Activated naive CD4-positive, alpha-beta T cell treated with anti-CD3 and anti-CD28 coated beads, Interleukin-2, amount 50 U/mL, for 24 hours (primary cell): ENCODE data around the gene PRKAR1B.

ENCODE experiments used
- H3K27ac Mint-ChIP-seq: one replicate; pipeline ENCODE4 v1.8.0; 2021; ENCODE audit warnings: mild to moderate bottlenecking, mixed read lengths
- H3K27me3 Mint-ChIP-seq: one replicate; pipeline ENCODE4 v1.8.0; 2021; ENCODE audit warnings: mixed read lengths
- H3K36me3 Mint-ChIP-seq: one replicate; pipeline ENCODE4 v1.8.0; 2021; ENCODE audit warnings: mixed read lengths
- H3K4me1 Mint-ChIP-seq: one replicate; pipeline ENCODE4 v1.8.0; 2021; ENCODE audit warnings: mixed read lengths
- H3K4me3 Mint-ChIP-seq: one replicate; pipeline ENCODE4 v1.8.0; 2021; ENCODE audit warnings: mild to moderate bottlenecking, mixed read lengths
- H3K9me3 Mint-ChIP-seq: one replicate; pipeline ENCODE4 v1.8.0; 2021; ENCODE audit warnings: mixed read lengths

The PRKAR1B gene

DNA sequence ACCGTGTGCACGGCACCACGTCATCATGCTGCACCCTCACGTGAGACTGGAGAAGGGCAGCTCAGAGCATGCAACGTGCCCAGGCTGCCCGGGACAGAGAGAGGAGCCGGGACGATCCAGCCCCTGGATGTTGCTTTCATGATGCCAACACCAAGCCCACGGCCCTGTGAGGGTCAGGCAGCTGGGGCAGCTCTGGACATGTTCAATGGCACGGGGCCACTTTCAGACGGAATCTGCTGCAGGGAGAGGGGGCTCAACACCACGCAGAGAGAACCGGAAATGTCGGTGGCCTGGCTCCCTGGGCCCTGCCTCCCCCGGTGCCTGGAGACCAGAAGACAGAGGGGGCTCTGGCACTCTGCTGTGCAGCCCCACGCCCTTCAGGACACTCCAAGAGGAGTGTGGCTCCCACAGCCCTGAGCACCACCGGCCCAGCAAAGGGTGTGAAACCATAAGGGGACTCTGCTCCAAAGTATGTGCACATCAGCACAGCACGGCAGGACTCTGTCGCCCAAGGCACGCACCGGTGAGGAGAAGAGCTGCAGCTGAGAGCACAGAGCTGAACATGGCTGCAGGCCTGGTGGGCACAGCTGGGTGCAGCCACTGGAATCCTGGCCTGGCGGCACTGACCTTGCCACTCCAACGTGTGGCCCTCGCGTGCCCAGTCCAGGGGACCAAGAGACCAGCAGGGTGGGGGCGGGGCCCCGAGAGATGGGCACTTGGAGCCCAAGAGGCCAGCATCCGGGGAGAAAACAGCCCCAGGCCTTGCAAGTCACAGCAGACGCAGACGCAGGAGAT is 137.1 kb downstream of the PRKAR1B start:
- Mint-ChIP-seq H3K36me3 (peaks cover 20% of the 10 kb centered on the region), H3K4me1 (peaks cover 24% of the 10 kb centered on the region), H3K9me3 (peaks cover 5% of the 10 kb centered on the region), H3K4me3 (no peak overlapping the region), H3K27ac (no peak overlapping the region), H3K27me3 (no peaks in the 10 kb centered on the region)

DNA sequence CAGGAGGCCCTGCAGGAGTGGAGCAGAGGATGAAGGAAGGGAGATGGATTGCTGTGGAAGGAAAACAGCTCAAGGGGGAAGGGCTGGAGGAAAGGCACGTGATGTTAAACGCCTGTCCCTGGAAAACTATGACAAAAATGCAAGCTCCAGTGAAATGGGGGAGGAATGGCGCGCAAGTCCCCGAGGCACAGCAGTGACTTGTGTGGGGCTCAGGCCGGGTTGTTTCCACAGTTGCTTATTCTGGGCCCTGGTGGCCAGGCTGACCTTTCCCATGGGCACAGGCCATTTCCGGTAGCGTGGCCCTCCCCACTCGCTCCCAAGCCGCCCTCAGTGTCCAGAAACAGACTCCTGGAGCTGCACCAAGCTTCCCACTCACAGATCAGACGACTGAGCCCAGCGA is 139.3 kb downstream of the PRKAR1B start:
- Mint-ChIP-seq H3K27ac (peak overlapping the region; percentile 88), H3K9me3 (peaks cover 5% of the 10 kb centered on the region), H3K4me1 (peaks cover 38% of the 10 kb centered on the region), H3K4me3 (no peak overlapping the region), H3K27me3 (no peaks in the 10 kb centered on the region), H3K36me3 (peaks cover 27% of the 10 kb centered on the region)

DNA sequence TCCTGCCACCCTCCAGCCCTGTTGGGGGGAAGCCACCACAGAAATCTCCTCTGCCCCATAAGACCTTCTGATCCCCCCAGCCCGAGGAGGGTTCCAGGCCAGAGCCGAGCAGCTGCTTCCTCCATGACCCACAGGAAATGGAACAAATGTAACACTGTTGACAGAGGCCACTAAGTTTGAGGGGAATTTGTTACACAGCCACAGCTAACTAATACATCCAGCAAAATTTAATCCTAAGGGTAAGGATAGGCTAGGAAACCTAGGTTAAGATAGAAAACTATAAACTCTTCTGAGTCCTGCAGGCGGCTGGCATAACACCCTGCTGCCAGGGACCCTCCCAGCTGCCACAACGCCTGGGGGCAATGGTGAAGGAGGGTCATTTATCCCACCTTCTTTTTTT is 140.6 kb downstream of the PRKAR1B start:
- Mint-ChIP-seq H3K4me1 (peaks cover 35% of the 10 kb centered on the region), H3K27me3 (no peaks in the 10 kb centered on the region), H3K27ac (peak overlapping the region; percentile 98), H3K4me3 (peak overlapping the region; percentile 95), H3K36me3 (peaks cover 27% of the 10 kb centered on the region), H3K9me3 (peaks cover 5% of the 10 kb centered on the region)

DNA sequence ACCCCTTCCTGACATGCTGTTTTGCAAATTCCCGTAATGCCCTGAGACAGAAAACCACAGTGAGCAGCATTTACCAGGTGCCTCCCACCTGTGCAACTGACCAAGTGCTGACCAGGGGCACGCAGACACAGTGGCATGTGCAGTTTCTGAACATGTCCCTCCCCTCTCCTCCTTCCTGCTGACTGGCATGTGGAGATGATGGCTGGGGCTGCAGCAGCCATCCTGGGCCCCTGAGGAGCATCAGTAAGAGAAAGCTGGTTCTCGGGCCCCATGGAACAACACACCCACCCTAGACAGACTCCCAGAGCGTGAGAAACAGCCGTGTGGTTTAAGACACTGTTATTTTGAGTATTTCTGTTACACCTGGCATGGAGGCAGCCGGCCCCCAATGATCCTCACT is 141.2 kb downstream of the PRKAR1B start:
- Mint-ChIP-seq H3K9me3 (peaks cover 5% of the 10 kb centered on the region), H3K36me3 (peaks cover 27% of the 10 kb centered on the region), H3K4me1 (peaks cover 35% of the 10 kb centered on the region), H3K4me3 (peak overlapping the region; percentile 95), H3K27ac (peak overlapping the region; percentile 98), H3K27me3 (no peaks in the 10 kb centered on the region)

DNA sequence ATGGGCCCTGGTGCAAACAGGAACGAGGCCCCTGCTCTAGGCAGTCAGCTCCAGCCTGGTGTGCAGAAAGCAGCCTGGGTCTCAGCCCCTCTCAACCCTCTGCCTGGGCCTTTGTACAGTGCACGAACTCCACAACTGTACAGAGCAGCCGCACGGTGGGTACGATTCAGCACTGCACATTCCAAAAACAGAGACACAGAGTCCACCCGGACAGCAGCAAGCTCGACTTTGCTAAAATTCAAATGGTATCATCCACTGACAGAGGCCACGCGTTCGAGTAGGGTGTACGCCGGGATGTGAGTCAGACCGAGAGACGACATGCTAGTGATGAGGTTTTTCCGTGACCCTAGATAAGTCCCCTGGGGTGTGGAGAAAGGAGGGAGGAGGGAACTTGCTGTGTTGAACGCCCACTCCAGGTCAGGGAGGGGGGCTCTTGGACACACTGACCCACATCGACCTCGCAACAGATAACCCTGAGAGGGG is 141.8 kb downstream of the PRKAR1B start:
- Mint-ChIP-seq H3K9me3 (peaks cover 5% of the 10 kb centered on the region), H3K4me1 (peaks cover 35% of the 10 kb centered on the region), H3K27me3 (no peaks in the 10 kb centered on the region), H3K27ac (peak overlapping the region; percentile 98), H3K4me3 (peak overlapping the region; percentile 95), H3K36me3 (peaks cover 27% of the 10 kb centered on the region)

DNA sequence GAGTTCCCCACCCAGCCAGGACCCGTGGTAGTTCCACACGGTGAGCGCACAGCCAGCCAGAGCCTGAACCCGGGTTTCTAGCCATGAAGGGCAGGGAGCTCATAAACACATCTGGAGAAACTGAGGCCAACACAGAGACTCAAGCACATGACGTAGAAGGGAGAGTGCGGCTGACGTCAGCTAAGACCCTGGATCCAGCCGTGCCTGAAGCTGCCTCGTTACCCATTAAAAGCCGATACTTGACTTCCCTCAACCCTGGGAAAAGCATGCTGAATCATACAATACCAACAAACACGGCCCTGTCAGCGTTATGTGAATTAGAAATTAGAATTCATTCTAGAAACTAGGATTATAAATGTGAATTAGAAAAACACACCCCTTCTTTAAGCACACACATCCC is 142.3 kb downstream of the PRKAR1B start:
- H3K4me3 Mint-ChIP-seq: peak overlapping the region; percentile 95
- peaks cover 27% of the 10 kb centered on the region for H3K36me3 Mint-ChIP-seq
- H3K4me1 Mint-ChIP-seq: peaks cover 35% of the 10 kb centered on the region
- no peaks in the 10 kb centered on the region for H3K27me3 Mint-ChIP-seq
- peak overlapping the region; percentile 98 for H3K27ac Mint-ChIP-seq
- H3K9me3 Mint-ChIP-seq: peaks cover 5% of the 10 kb centered on the region

DNA sequence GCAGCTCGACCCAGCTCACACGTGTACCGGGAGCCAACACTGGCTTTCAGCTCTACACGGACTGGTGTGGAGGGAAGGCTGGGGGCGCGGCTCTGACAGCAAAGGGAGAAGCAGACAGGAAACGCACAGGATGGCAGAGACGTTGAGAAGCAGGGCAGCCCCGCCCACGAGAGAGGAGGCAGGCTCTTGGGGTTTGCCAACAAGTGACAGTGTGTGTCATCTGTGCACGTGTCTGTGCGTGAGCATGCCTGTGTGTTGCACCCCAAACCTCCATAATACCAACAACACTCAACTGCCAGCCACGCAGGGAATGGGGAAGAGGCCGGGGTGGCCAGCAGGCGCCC is 143.0 kb downstream of the PRKAR1B start:
- Mint-ChIP-seq H3K9me3 (peaks cover 5% of the 10 kb centered on the region), H3K27me3 (no peaks in the 10 kb centered on the region), H3K36me3 (peaks cover 26% of the 10 kb centered on the region), H3K27ac (peak overlapping the region; percentile 98), H3K4me3 (peak overlapping the region; percentile 95), H3K4me1 (peaks cover 35% of the 10 kb centered on the region)

DNA sequence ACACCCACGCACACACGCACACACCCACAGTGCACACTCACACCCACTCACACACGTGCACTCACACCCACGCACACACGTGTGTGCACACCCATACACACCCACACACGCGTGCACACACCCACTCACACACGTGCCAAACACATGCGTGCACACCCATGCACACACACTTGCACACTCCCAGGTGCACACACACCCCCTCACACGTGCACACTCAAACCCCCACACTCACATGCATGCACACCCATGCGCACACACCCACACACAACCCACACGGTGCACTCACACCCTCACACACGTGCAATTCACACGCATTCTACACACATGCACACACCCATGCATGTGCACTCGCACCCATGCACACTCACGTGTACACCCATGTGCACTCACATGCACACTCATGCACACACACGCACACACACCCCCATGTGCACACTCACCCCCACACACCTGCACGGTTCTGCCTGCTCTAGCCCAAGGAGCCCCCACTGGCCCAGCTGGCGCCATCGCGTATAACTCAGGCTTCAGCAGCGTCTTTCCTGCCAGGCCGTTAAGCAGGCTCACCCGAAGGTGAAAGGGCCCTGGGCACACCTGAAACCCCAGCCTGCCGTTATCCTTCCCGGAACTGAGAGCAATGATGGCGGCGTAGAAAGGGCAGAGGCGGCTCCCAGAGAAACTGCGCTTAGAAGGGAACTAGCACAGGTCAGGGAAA is 143.5 kb downstream of the PRKAR1B start:
- Mint-ChIP-seq H3K4me3 (peak overlapping the region; percentile 95), H3K27me3 (no peaks in the 10 kb centered on the region), H3K4me1 (peaks cover 35% of the 10 kb centered on the region), H3K9me3 (peaks cover 5% of the 10 kb centered on the region), H3K36me3 (peaks cover 23% of the 10 kb centered on the region), H3K27ac (peak overlapping the region; percentile 98)

DNA sequence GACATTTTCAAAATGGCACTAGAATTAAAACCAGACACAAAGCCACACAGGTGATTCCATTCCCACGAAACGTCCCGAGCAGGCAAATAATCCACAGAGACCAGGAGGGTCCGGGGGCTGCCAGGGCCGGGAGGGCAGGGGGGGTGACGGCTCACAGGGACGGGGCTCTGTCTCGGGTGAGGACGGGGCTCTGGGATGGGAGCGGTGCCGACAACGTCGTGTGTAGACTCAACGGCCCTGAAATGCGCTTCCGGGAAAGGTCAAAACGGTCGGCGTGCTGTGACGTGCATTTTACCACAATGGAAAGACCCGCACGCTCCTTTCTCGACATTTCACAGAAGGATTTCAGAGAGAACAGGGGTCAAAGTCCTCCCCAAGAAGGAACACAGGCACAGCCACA is 144.2 kb downstream of the PRKAR1B start:
- Mint-ChIP-seq H3K27me3 (no peaks in the 10 kb centered on the region), H3K4me3 (peak overlapping the region; percentile 95), H3K27ac (peak overlapping the region; percentile 98), H3K4me1 (peaks cover 35% of the 10 kb centered on the region), H3K9me3 (no peaks in the 10 kb centered on the region), H3K36me3 (peaks cover 19% of the 10 kb centered on the region)

DNA sequence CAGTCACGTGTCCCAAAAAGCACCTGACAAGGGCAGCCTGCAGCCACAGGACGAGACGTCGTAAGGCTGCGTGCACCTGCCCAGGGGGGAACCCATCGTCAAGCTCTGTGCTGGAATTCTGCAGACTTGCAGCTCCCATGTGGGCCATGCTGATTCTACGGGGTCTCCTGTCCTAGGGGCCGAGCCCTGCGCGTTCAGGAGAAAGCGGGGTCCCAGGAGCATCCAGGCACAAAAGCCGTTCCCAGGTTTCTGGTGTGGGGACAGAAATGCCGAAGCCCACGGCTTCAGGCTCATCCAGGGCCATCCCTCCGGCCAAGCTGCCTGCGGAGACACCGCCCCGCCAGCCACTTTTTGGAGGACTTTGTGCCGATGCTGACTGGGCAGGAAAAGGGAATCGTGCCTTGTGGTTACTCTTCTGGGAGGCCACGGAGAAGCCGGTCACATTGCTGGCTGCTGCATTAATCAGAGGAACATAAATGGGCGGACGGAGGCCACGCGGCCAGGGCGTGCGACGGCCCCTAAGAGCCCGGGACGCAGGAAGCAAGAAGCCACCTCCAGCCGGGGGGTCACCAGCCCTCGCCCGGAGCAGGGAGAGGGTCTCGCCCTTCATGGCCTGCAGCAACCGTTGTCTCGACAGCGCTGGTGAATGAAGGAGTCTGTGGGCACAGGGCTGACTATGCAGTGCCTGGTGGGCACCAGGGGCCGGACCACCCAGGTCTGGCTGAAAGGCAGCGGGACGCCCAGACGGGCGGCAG is 144.8 kb downstream of the PRKAR1B start:
- H3K27me3 Mint-ChIP-seq: no peaks in the 10 kb centered on the region
- peak overlapping the region; percentile 55 for H3K4me3 Mint-ChIP-seq
- no peak overlapping the region for H3K27ac Mint-ChIP-seq
- H3K4me1 Mint-ChIP-seq: peaks cover 35% of the 10 kb centered on the region
- no peaks in the 10 kb centered on the region for H3K9me3 Mint-ChIP-seq
- peaks cover 19% of the 10 kb centered on the region for H3K36me3 Mint-ChIP-seq

DNA sequence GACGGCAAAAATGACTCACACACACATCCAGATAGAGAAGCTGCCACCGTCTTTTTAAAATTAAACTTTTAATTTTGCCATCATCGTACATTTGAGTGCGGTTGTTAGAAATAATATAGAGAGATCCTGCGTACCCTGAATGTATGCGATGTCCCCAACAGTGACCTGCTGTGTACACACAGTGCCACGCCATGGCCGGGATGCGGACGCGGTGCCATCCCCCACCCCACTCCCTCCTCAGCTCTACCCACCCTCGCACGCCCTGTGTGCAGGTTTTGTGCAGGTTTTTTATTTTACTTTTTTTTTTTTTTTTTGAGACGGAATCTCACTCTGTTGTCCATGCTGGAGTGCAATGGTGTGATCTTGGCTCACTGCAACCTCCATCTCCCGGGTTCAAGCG is 148.7 kb downstream of the PRKAR1B start:
- Mint-ChIP-seq H3K27ac (no peak overlapping the region), H3K36me3 (peaks cover 13% of the 10 kb centered on the region), H3K27me3 (no peaks in the 10 kb centered on the region), H3K4me1 (peaks cover 11% of the 10 kb centered on the region), H3K9me3 (no peaks in the 10 kb centered on the region), H3K4me3 (no peak overlapping the region)

DNA sequence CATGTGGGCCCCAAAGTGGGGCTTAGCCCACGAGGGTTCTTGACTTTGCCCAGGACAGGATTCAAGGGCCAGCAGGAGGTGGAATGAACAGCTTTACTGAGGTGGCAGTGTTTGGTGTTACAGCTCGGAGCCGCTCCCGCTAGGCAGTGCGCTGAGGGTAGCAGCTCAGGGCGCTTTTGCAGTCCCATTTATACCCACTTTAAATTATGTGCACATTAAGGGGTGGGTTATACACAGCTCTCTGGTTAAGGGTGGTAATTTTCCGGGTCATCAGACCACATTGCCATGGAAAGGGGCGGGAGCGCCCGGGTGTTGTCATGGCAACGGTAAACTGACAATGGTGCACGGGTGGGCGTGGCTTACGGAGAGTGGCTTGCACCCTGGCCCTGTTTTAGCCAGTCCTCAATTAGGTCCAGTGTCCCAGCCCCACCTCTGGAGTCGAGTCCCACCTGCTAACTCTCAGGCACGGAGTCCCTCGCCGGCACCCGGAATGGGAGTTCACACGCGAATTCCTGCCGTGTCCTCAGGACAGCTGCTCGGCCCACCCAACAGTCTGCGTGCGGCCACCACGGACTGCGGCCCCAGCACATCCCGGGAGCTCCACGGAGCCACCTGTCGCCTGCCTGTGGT is 149.2 kb downstream of the PRKAR1B start:
- H3K36me3 Mint-ChIP-seq: peaks cover 12% of the 10 kb centered on the region
- H3K4me3 Mint-ChIP-seq: no peak overlapping the region
- no peaks in the 10 kb centered on the region for H3K9me3 Mint-ChIP-seq
- peaks cover 8% of the 10 kb centered on the region for H3K4me1 Mint-ChIP-seq
- no peak overlapping the region for H3K27ac Mint-ChIP-seq
- H3K27me3 Mint-ChIP-seq: no peaks in the 10 kb centered on the region

DNA sequence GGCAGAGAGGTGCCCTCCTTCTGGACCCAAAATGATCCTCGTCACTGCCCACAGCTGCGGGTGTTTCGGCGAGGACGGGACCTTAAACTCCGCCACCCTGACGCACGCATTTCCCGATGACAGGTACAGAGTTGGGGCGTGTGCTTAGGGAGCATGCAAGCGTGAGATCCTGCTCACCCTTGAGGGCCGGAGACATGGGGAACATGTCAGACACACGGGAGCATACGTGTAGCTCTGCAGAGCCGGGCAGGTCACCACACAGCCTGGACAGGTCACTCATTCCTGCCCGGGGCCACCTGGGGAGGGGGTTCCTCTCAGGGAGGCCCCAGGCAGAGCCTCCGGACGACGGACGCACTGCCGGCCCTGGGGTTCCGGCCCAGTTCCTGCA is 149.8 kb downstream of the PRKAR1B start:
- H3K4me1 Mint-ChIP-seq: peaks cover 8% of the 10 kb centered on the region
- H3K27ac Mint-ChIP-seq: no peak overlapping the region
- H3K36me3 Mint-ChIP-seq: peaks cover 12% of the 10 kb centered on the region
- no peaks in the 10 kb centered on the region for H3K27me3 Mint-ChIP-seq
- no peak overlapping the region for H3K4me3 Mint-ChIP-seq
- H3K9me3 Mint-ChIP-seq: no peaks in the 10 kb centered on the region

DNA sequence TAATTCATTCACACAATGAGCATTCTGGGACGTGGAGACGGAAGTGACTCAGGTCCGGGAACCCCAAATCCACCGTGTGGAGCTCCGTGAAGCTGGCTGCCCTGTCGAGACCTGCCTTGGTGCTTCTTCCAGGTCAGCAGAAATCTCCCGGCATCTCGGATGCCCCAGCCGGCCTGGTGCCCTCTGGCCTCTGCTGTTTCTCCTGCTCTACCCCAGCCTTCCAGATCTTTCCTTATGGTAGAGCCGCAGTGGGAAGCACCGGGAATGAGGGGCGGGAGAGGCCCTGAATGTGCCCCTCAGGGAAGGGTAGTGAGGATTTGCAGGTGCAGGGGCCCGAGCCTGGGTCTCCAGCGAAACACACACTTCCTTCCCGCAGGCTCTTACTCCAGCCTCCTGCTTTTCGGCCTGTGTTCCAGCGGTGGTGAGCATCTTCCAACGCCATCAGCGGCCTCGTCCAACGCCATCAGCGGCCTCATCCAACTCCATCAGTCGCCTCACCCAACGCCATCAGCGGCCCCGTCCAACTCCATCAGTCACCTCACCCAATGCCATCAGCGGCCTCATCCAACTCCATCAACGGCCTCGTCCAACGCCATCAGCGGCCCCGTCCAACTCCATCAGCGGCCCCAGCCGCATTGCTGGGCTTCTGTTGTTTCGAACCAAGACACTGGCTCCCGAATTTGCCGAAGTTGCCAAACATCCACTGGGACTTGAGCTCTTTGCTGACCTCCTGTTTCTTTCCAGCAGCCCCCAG is 150.4 kb downstream of the PRKAR1B start:
- no peaks in the 10 kb centered on the region for H3K27me3 Mint-ChIP-seq
- H3K36me3 Mint-ChIP-seq: peaks cover 12% of the 10 kb centered on the region
- no peak overlapping the region for H3K27ac Mint-ChIP-seq
- no peaks in the 10 kb centered on the region for H3K9me3 Mint-ChIP-seq
- H3K4me1 Mint-ChIP-seq: peaks cover 8% of the 10 kb centered on the region
- H3K4me3 Mint-ChIP-seq: no peak overlapping the region
